ENCODE data around the gene LBHD1.
A peak's percentile ranks its signal among the peaks of the same experiment; 100 is the strongest.
"Not testable (repeated sequence)": the region's sequence is repeated elsewhere in the genome, so short reads cannot be mapped to it uniquely, and the experiment has no call there.

The LBHD1 gene

DNA sequence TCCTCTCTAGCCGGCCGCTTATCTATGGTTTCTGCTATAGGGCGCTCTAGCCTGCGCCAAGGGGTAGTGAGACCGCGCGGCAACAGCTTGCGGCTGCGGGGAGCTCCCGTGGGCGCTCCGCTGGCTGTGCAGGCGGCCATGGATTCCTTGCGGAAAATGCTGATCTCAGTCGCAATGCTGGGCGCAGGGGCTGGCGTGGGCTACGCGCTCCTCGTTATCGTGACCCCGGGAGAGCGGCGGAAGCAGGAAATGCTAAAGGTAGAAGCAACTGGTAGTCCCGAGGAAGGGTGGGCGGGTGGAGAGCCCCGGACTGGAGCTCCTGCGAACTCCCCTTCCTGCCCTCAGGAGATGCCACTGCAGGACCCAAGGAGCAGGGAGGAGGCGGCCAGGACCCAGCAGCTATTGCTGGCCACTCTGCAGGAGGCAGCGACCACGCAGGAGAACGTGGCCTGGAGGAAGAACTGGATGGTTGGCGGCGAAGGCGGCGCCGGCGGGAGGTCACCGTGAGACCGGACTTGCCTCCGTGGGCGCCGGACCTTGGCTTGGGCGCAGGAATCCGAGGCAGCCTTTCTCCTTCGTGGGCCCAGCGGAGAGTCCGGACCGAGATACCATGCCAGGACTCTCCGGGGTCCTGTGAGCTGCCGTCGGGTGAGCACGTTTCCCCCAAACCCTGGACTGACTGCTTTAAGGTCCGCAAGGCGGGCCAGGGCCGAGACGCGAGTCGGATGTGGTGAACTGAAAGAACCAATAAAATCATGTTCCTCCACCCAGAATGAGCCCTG lies at the start of gene LBHD1, which contains the start of gene UQCC3:
TSS of gene LBHD1 (minus strand) at position 660 of the 782 bp plus-strand sequence. CDS start 2,236 bp downstream, outside the sequence.
TSS of gene UQCC3 (plus strand) at position 66 of the 782 bp plus-strand sequence. CDS start at position 139, 73 bp downstream.
- DNase-seq (ENCODE audit: low read depth, low spot score), result peak; percentile 92

DNA sequence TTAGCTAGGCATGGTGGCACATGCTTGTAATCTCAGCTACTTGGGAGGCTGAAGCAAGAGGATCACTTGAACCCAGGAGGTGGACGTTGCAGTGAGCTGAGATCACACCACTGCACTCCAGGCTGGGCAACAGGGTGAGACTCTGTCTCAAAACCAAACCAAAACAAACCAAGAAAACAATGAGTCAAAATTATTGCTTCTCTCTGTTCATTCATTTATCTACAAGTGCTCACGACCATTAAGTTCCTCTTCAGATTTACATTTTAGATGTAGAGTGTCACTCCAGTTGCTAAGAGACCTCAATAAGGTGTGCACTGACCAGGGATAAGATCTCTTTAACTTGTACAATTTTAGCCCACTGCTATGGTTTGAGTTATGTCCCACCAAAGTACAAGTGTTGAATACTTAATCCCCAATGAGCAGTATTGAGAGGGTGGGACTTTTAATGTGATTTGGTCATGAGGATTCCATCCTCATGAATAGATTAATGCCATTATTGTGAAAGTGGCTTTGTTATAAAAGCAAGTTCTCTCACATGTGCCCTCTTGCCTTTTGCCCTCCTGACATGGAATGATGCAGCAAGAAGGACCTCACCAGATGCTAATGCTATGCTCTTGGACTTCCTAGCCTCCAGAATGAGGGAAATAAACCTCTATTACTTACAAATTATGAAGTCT lies 47.4 kb upstream of the LBHD1 start:
- DNase-seq (ENCODE audit: low read depth, low spot score), result no peak

DNA sequence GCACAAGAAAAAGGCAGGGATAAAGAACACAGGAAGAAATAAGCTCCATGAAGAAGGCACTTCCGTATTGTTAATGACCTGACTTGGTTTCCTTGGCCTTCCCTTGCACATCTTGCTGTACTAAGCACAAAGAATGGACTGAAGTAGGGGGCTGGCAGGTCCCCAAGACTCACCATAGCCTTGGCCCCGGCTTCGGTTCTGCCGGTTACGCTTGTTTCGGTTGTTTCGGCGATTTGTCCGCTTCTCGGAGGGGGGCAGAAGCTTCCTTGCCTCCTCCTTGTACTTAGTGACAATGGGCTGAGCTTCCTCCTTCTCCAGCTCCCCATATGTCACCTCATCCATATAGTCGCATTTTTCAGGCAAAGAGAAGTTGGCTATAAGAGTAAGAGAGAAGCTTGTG lies 44.7 kb upstream of the LBHD1 start:
- no peak for DNase-seq (ENCODE audit: low read depth, low spot score)

DNA sequence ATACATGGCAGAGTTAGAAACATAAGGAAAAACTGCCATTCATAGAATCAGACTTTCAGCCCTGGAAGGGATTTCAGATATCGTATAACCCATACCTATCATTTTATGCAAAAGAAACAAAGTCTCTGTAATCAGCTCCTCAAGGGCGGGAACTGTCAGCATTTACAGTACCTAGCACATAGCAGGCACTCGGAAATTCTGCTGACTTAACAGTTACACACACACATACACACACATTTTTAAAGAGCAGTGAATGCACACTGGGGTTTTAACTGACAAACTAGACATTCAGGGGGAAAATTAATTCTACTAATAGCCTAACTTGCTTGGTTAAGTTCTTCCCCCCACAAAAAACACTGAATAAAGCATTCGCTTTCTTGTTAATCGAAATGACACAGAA lies 44.1 kb upstream of the LBHD1 start:
- DNase-seq (ENCODE audit: low read depth, low spot score), result no peak

DNA sequence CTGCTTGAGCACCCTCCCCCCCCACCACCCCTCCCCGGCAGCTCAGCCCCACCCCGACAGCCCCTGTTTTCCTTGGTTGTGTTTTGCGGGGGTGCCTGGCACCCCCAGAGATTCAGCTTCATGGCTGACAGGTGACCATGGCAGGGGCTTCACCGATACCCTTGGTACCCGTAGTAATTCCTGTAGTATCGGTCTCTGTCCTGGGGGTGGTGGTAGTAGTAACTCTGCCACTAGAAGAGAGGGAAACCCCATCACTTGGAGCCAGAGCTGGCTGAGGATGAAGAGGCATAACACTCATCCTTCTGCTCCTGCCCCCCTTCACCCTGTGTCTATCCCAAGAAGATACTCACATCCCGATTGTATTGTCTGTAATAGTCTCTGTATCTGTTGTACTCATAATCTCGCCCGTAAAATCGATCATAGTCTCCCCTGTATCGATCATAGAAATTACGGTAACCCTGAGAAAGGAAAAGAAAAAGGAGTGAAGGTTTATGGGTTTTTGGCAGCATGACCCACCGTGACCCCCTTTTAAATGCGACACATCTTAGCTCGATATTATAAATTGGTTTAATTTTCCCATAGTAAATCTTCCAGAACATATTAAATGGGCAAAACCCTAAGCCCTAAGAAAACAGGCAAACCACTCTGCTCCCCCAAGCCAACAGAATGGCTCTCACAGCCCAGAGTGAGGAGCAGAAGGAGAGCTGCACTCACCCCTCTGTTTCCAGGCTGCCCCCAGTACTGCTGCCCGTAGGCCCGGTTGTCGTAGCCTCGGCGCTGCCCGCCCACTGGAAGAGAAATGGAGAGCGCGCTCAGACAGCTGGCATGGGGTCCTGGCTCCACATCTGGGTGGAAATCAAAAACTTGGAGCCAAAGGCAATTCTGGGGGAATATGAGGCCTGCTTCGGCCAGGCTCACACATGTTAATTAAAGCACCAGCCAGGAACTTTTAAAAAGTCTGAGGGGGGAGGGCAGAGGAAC lies 43.4 kb upstream of the LBHD1 start:
- no peak for DNase-seq (ENCODE audit: low read depth, low spot score)

DNA sequence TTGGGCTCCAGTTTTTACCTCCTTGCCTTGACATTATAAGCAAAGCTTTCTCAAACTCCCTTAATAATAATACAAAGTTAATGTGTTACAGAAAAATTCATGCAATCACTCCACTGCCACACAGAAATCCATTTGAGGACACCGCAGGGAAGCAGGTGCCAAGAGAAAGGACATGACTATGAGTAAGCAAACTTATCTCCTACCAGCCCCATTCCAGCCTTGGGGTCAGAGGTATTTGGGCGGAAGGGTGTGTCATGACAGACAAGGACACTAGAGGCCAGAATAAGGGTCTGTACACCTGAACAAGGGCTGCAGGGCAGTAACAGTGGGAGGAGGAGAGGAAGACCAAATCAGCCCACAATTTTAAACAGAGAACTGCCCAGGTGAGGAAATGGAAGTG lies 41.3 kb upstream of the LBHD1 start:
- no peak for DNase-seq (ENCODE audit: low read depth, low spot score)

DNA sequence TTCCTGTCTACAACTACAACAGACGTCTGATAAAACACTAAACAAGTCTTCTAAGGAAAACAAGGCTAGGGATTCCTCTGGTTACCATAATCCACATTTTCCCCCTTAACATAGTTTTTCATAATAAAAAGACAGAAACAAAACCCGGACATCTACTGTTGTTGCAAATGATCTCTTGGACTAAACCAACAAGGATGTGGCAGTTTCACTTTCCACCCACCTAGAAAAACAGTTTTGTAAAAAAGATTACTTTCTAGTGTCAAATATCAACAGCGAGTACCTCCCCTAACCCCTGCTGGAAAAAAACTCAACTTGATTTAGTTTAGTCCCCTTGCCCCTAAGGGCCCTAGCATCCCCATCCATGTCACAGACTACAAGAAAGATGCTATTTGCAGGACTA lies 40.8 kb upstream of the LBHD1 start:
- no peak for DNase-seq (ENCODE audit: low read depth, low spot score)

DNA sequence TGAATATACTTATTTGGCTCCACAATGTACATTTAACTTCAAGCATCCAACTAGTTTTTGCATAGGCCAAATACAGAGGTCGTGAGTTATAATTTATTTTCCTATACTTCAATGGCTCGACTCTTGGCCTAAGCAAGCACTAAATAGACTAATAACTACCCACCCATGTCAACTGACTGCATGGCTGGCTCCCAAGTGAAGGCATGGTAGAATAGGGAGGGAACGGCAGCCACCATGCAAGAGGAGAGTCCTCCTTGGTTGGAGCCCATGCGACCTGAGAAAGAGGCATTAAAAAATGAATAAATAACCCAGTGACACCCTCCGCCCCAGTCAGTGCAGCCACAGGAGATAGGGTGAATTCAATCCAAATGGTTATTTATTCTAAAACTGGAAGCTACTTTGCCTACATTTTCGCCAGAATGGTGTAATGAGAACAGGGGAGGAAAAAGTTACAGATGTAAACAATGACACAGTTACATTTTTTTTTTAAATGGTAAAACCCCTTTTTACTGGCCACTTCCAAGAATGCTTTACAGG lies 40.3 kb upstream of the LBHD1 start:
- no peak for DNase-seq (ENCODE audit: low read depth, low spot score)

DNA sequence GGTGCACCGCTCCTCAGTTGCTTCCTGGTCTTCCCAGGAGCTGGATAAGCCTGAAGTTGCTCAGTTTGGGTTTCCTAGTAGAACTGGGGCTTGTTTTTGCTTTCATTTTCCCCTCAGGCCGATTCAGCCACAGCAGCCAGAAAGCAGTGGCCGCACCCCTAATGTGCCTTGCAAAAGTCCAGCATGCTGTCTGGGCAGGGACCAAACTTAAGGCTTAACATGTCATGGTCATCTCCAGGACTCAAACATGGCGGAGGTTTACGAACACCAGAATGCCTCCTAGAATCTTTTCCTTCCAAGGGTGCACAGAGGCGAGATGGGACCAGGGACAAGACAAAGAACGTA lies 37.9 kb upstream of the LBHD1 start:
- no peak for DNase-seq (ENCODE audit: low read depth, low spot score)

DNA sequence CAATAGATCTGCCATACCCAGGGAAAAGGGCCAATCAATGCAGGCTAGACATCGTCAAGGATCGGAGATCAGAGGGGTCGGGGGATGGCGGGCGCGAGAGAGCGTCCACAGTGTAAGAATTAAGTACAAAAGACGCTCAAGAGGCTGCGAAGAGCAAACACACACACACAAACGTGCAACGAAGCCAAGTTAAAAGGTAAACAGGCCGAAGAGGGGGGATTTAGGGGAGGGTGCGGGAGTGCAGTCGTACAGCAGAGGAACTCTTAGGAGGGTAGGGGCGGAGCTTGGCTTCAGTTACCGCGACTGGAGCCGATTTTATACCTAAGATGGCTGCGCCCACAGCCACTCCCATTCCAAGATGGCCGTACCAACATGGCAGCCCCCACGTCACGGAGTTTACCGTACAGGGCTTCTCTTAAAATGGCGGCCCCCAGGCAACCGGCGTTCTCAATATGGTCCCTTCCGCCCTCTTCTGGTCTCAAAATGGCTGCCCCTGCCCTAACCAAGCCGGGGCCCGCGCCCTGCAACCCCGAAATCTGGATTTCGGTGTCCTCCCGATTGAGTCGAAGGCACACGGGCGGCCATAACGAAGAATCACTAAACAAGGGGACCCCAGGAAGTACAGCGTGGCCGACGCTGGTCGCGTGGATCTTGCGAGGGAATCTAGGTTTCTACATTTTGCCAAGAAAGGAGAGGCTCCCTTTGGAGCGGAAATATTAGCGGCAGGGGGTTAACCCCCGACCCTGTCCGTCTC lies 37.4 kb upstream of the LBHD1 start:
- DNase-seq (ENCODE audit: low read depth, low spot score), result peak; percentile 99

DNA sequence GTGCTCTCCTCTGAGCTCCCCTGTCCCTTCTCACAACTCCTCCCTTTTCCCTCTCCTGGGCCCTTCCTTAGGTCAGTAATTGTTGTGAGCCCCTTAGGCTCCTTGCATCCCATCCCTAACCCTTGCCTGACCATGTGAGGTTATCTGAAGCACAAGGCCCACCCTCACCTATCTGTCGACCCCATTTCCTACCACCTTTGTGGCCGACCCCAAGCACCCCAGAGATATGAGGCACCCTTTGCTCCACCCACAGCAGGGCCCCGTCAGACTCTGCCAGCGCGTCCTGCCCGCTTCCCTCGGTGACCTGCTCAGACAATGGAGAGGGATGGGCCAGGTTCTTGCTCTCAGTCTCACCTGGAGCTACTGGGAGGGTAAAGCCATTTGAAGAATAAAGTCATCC lies 36.7 kb upstream of the LBHD1 start:
- no peak for DNase-seq (ENCODE audit: low read depth, low spot score)

DNA sequence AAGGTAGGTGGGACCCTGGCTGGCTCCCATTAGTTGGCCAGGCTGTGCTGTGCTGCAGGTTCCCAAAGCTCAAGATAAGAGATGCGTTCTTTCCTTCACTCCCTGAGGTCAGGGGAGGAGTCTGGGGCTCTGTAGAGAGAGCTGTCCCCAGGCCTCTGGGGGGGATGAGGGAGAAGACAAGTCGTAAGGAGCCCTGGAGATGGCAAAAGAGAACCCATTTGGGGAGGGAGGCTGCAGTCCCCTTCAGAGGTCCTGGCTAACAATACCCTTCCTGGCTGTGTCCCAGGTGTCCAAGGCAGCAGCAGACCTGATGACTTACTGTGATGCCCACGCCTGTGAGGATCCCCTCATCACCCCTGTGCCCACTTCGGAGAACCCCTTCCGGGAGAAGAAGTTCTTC lies 36.3 kb upstream of the LBHD1 start:
- DNase-seq (ENCODE audit: low read depth, low spot score), result no peak

DNA sequence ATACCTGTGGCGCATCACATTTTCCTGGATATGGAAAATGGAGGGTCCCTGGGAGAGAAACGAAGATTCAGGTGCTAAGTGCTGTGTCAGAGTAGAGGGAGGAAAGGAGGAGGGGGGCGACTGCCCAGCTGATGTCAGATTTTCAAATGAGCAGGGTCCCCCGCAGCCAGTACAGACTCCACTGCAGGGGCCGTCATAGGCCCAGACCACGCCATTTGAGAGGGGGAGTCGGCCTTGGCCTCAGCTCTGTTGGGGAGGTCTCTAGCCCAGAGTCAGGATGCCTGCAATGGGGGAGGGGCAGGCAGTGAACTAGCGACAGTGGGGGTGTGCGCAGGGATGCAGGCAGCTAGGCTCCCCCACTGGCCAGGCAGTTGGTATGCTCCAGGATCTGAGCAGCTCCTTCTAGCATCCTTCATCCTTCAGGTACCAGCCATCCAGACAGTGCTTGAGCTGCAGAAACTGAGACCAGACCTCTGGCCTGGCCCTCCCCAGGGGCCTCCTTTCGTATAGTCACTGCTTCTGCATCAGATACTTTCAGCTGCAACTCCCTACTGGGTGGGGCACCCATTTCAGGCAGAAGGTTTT lies 35.3 kb upstream of the LBHD1 start, which contains the start of the genes BSCL2 and GNG3:
TSS of gene BSCL2 (minus strand) at position 148 of the 585 bp plus-strand sequence. CDS start 229 bp downstream, outside the sequence.
TSS of gene GNG3 (plus strand) at position 400 of the 585 bp plus-strand sequence. CDS start 620 bp downstream, outside the sequence.
- DNase-seq (ENCODE audit: low read depth, low spot score), result peak; percentile 81

DNA sequence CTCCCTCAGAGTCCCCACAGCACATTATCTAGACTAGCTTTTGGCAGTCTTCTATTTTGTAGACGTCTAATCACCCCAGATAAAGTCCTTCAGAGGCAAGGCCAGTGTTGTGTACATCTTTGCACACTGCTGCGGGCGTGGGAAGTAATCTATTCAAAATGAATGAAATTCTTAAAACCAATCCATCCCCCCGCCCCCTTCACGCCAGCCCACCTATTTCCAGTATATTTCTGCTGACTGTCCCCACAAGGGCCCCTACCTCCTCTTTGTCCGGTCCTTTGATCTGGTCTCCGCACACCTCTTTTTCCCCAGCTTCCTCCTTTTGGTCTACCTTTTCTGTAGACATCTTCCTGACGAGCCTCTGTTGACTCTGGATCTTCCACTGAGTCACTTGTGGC lies 34.8 kb upstream of the LBHD1 start:
- no peak for DNase-seq (ENCODE audit: low read depth, low spot score)

DNA sequence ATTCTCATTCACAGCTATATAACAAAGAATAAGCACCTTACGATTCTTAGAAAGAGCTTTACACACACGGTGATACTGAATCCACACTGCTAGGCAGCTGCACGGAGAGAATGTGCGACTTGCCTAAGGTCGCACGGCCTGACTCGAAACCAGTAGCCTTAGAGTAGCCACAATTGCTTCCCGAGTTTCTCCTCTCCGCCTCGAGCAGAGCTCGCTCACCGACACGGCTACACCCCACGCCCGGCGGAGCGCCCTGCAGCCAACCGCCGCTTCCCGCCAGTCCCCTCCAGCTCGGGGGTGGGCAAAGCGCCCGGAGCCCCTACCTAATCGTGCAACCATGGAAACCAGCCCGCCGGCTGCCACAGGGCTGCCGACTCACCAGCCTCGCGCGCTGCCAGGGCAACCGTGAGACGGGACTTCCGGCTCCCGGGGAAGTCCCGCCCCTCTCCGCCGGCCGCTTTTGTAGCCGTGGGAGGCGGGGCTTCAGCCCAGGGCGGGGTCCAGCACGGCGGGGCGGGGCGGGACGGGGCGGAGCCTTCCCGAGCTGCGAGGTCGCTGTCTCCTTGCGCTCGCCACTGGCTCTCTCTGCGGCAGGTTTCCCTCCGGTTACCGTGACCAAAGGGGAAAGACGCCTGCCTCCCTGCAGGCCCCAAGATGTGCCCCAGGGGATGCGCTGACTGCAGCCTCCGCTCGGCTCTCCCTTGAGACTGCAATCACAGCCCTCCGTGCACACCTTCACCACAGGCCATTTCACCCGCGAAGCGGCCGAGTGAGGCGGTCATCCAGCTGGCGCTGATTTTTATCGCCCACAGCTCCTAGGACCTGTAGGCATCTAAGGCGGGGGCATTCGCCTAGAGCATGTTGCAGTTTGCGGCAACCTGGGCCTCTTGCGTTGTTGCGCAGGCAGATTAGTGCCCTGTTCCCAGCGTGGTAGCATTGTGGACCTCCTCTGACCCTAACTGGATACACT lies 34.1 kb upstream of the LBHD1 start:
- peak; percentile 99 for DNase-seq (ENCODE audit: low read depth, low spot score)

DNA sequence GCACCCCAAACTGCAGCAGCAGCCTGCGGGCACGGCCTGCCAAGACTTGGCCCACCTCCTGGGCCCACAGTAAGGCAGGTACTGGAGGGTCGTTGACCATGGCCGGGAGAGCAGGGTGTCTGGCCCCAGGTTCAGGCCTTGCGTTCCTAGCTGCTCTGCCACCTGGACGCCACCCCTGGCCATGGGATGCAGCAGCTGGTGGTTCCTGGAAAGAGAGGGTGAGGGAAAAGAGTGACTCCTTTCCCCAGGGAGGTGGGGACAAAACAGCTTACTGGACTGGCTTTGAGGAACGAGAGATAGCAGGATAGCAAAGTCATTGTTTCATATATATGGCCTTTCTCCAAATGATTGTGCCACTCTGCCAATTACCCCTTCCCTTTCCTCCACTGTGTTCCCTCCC lies 33.3 kb upstream of the LBHD1 start:
- peak; percentile 32 for DNase-seq (ENCODE audit: low read depth, low spot score)

DNA sequence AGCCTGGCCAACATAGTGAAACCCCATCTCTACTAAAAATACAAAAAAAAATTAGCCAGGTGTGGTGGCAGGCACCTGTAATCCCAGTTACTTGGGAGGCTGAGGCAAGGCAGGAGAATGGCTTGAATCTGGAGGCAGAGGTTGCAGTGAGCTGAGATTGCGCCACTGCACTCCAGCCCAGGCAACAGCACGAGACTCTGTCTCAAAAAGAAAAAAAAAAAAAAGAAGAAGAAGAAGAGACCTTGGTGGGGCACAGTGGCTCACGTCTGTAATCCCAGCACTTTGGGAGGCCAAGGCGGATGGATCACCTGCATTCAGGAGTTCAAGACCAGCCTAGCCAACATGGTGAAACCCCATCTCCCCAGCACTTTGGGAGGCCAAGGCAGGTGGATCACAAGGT lies 31.9 kb upstream of the LBHD1 start:
- not testable (repeated sequence) for DNase-seq (ENCODE audit: low read depth, low spot score)

DNA sequence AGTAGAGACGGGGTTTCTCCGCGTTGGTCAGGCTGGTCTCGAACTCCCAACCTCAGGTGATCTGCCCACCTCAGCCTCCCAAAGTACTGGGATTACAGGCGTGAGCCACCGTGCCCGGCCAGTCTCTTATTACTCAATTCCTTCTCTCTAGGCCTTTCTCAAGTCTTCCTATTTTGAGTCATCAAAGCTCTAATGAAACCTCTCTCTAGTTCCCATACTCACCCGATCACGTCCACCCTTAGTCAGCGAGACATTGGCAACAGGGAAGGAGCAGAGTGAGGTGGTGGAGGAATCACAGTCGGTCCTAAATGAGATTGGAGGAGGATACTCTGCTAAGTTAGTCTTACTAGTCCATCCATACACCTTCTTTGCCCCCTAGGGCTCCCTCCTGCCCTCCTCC lies 30.2 kb upstream of the LBHD1 start:
- DNase-seq (ENCODE audit: low read depth, low spot score), result no peak
